Caco-2 (cell line): ENCODE measurements around the gene PPT1. TPM values are rescaled to one million over a fixed set of nuclear protein-coding genes. Genes with fewer than 3 reads are reported as not detected.

Experiments
- Bru-seq: library from RNA; stranded (reverse); fragments of 400-500 nt; gene quantifications from one replicate; lab custom pipeline; 2021; lab: Mats Ljungman, UMichigan
- BruChase-seq, 2 experiments: library from RNA; stranded (reverse); fragments of 400-500 nt; gene quantifications; one replicate each; lab custom pipeline; 2021; lab: Mats Ljungman, UMichigan
- BruUV-seq: library from RNA; stranded (reverse); fragments of 400-500 nt; replicated peaks from 2 replicates; lab custom pipeline; 2021; lab: Mats Ljungman, UMichigan
- CTCF ChIA-PET: fragments of 300-600 bp; sonication (Branson Sonifier 250); formaldehyde crosslinking; loops from one replicate; lab custom pipeline; 2022; ENCODE audit warnings: antibody characterized with exemption; lab: Charles Lee
- POLR2A ChIA-PET: fragments of 300-600 bp; sonication (Branson Sonifier 250); formaldehyde crosslinking; loops from one replicate; lab custom pipeline; 2022; ENCODE audit warnings: antibody characterized with exemption; lab: Charles Lee
- DNase-seq, 2 experiments: peaks; one replicate each; pipeline versions ENCODE4 v3.0.0 to v3.0.0-alpha.2; 2020 to 2022
- H3K27me3 ChIP-seq: replicated peaks from 2 replicates; pipeline ENCODE4 v1.6.0; 2011; ENCODE audit warnings: low read length; ENCODE audit not compliant: control insufficient read depth, insufficient read depth
- H3K36me3 ChIP-seq: 2 replicates; pipeline ENCODE4 v1.5.1; 2011; ENCODE audit warnings: low read length; ENCODE audit not compliant: control insufficient read depth, insufficient read depth
- H3K4me1 ChIP-seq: fragments of 250-450 bp; sonication (Bioruptor Pico); 2 replicates; pipeline ENCODE4 v1.5.1; 2020; ENCODE audit warnings: mild to moderate bottlenecking
- H3K4me3 ChIP-seq: 2 replicates; pipeline ENCODE4 v1.5.1; 2011; ENCODE audit warnings: low read depth, mild to moderate bottlenecking, control low read depth, low read length
- H3K9me3 ChIP-seq: fragments of 250-450 bp; sonication (Bioruptor Pico); 2 replicates; pipeline ENCODE4 v1.5.1; 2020; ENCODE audit warnings: mild to moderate bottlenecking, moderate library complexity
- H3K27ac Mint-ChIP-seq: one replicate; pipeline ENCODE4 v1.8.0; 2022; ENCODE audit warnings: mixed read lengths; ENCODE audit not compliant: unreplicated experiment
- H3K27me3 Mint-ChIP-seq: one replicate; pipeline ENCODE4 v1.8.0; 2022; ENCODE audit warnings: mixed read lengths; ENCODE audit not compliant: insufficient read depth, unreplicated experiment
- H3K36me3 Mint-ChIP-seq: one replicate; pipeline ENCODE4 v1.8.0; 2022; ENCODE audit warnings: mild to moderate bottlenecking, mixed read lengths; ENCODE audit not compliant: insufficient read depth, unreplicated experiment
- H3K4me1 Mint-ChIP-seq: one replicate; pipeline ENCODE4 v1.8.0; 2022; ENCODE audit warnings: low read depth, mixed read lengths; ENCODE audit not compliant: unreplicated experiment
- H3K4me3 Mint-ChIP-seq: one replicate; pipeline ENCODE4 v1.8.0; 2022; ENCODE audit warnings: mild to moderate bottlenecking, moderate library complexity, mixed read lengths; ENCODE audit not compliant: unreplicated experiment
- H3K9me3 Mint-ChIP-seq: one replicate; pipeline ENCODE4 v1.8.0; 2022; ENCODE audit warnings: mixed read lengths; ENCODE audit not compliant: unreplicated experiment
- CTCF ChIP-seq, 2 experiments: fragments of 200-600 bp in 1 of 2; IDR thresholded peaks; 1 replicate in 1 of 2; 2 replicates in 1 of 2; pipeline versions ENCODE4 v1.5.1 to v1.8.0; 2011 to 2022; ENCODE audit warnings: antibody characterized with exemption in 1 of 2, control low read depth in 1 of 2, inconsistent platforms in 1 of 2, low read depth in 1 of 2, low read length in 1 of 2, mild to moderate bottlenecking in 1 of 2, moderate library complexity in 1 of 2; ENCODE audit not compliant: insufficient read depth in 1 of 2, severe bottlenecking in 1 of 2, unreplicated experiment in 1 of 2
- intact Hi-C: fragments of 100-400 bp; cut with micrococcal nuclease; formaldehyde crosslinking; loops from one replicate; pipeline ENCODE4 v1.10.0; 2022; ENCODE audit not compliant: unreplicated experiment
- long read RNA-seq: library from polyadenylated mRNA; stranded (forward); transcript quantifications from one replicate; pipeline ENCODE4 v2.0.0, GENCODE V29; 2022
- total RNA-seq: library from RNA; stranded (reverse); gene quantifications from 2 replicates; pipeline ENCODE4 v1.2.3, GENCODE V29; 2022

The PPT1 gene
- total RNA-seq, result 142 and 144 TPM in 2 replicates
- percentile 72 among the genes with signal in this experiment for Bru-seq, nascent RNA
- percentile 78 among the genes with signal in this experiment for BruChase-seq, experiment 1, labeled RNA remaining after a 2-hour chase
- BruChase-seq, experiment 2, labeled RNA remaining after a 6-hour chase, result percentile 91 among the genes with signal in this experiment
- long read RNA-seq, full-length matches to known transcripts, result 833 of 880 reads
- long read RNA-seq, partial matches to known transcripts, result 13 of 880 reads
- long read RNA-seq, other reads (novel, unspliced or antisense), result 34 of 880 reads

- peaks cover 1% of the 10 kb centered on the region; the same call in 1 of the 2 replicates for H3K9me3 ChIP-seq
- H3K27me3 ChIP-seq, result no peaks in the 10 kb centered on the region
- peak; percentile 74 to 76 for DNase-seq
- Mint-ChIP-seq H3K36me3 (peaks cover 19% of the 10 kb centered on the region), H3K9me3 (peaks cover 4% of the 10 kb centered on the region), H3K27me3 (no peaks in the 10 kb centered on the region), H3K4me3 (peak within 1 kb of the TSS; percentile 99), H3K4me1 (peaks cover 26% of the 10 kb centered on the region), H3K27ac (peak within 1 kb of the TSS; percentile 96)
- H3K4me1 ChIP-seq, result peaks cover 3% of the 10 kb centered on the region; the same call in 1 of the 2 replicates
- peak within 1 kb of the TSS; percentile 50 for H3K4me3 ChIP-seq
- TF ChIP-seq CTCF (IDR thresholded peaks at IDR 0.05; ENCODE audit: insufficient read depth in 1 of 2, low read depth in 1 of 2, low read length in 1 of 2, severe bottlenecking in 1 of 2, unreplicated experiment in 1 of 2), result no peak
- CTCF ChIA-PET, result no interaction called here
- intact Hi-C loops, result no loop called here
- no TSS peak for BruUV-seq
- H3K36me3 ChIP-seq, result no peaks in the 10 kb centered on the region
- POLR2A ChIA-PET, result interaction anchor here (0.7 kb wide), 1 partner anchor 1139 kb away, joined by 5 read pairs; no protein-coding TSS in a partner anchor
Measured at GRCh38 chr1:40096977-40097782, at the start of gene PPT1. Gene PPT1 (minus strand): TSS chr1:40097252. CDS start chr1:40097238, 14 bp downstream.

GRCh38 chr1:40143891-40144575 is 47.0 kb upstream of the PPT1 start:
- intact Hi-C loops, result loop anchor here (1.0 to 10.0 kb wide), 3 partner anchors 59 to 260 kb away; no protein-coding TSS in a partner anchor
- Histone ChIP-seq H3K9me3 (peaks cover 7% of the 10 kb centered on the region; the same call in 1 of the 2 replicates), H3K4me1 (peaks cover 13% of the 10 kb centered on the region), H3K4me3 (no peak overlapping the region), H3K27me3 (no peaks in the 10 kb centered on the region), H3K36me3 (no peaks in the 10 kb centered on the region)
- Mint-ChIP-seq H3K9me3 (peaks cover 12% of the 10 kb centered on the region), H3K36me3 (peaks cover 15% of the 10 kb centered on the region), H3K27ac (peak overlapping the region; percentile 71), H3K4me1 (peaks cover 19% of the 10 kb centered on the region), H3K4me3 (peak overlapping the region; percentile 41), H3K27me3 (no peaks in the 10 kb centered on the region)
- POLR2A ChIA-PET, result no interaction called here
- TF ChIP-seq CTCF (IDR thresholded peaks at IDR 0.05; ENCODE audit: insufficient read depth in 1 of 2, low read depth in 1 of 2, low read length in 1 of 2, severe bottlenecking in 1 of 2, unreplicated experiment in 1 of 2), result peak; percentile 19 to 67
- no TSS peak for BruUV-seq
- DNase-seq, result peak; percentile 52 to 70
- CTCF ChIA-PET, result interaction anchor here (0.6 to 2.6 kb wide), 17 partner anchors 9 to 294 kb away, joined by 3 to 29 read pairs (median 4); partner anchors contain the start of genes COL9A2 and TMCO2
